ENCODE data around the gene PEAR1.

DNA sequence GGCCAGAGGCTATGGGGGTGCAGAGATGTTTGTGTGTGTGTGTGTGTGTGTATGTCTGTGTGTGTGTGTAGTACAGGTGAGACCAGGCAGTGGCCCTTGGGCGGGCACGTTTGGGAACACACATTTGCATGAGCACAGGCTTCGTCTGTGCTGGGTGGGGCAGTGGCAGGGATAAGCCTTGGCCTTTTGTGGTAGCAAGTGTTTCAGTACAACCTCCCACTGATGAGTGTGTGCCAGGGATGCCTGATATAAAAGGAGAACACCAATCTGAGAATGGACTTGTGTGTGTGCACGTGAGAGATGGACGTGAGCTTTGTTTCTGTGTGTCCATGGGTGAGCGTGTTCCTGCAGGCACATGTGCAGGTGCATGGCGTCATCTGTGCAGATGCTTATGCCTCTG, 29.9 kb upstream of the PEAR1 start:
- no peak for TF ChIP-seq CTCF (conservative IDR thresholded peaks at IDR 0.05)
- TF ChIP-seq EZH2 (IDR thresholded peaks at IDR 0.05; ENCODE audit: low read depth) = no peak
